Right lobe of liver (tissue), 6 donors: ENCODE measurements around the gene C2CD4C. TPM values are rescaled to one million over a fixed set of nuclear protein-coding genes. Genes with fewer than 3 reads are reported as not detected.

Experiments used
- ATAC-seq, 4 donors: fragments of 200-7000 bp; cut with Tn5 transposase; one replicate each; pipeline ENCODE4 v1.9.1; 2020; ENCODE audit warnings: mild to moderate bottlenecking in 4 of 4, moderate library complexity in 4 of 4
- DNase-seq, 3 donors: peaks; one replicate each; pipeline ENCODE4 v3.0.0-alpha.2; 2020
- H3K27ac ChIP-seq, 3 donors: fragments of 200-600 bp; one replicate each; pipeline ENCODE4 v1.8.0; 2022
- H3K27me3 ChIP-seq, 2 donors: fragments of 200-600 bp; one replicate each; pipeline ENCODE4 v1.8.0; 2022
- H3K36me3 ChIP-seq, 4 donors: fragments of 200-600 bp; sonication (generic) in 1 of 4; one replicate each; pipeline versions ENCODE4 v1.5.1 to v1.8.0; 2017 to 2022; ENCODE audit warnings: control low read depth in 1 of 4
- H3K4me1 ChIP-seq, 4 donors: fragments of 200-600 bp; sonication (generic) in 1 of 4; one replicate each; pipeline versions ENCODE4 v1.5.1 to v1.8.0; 2017 to 2022; ENCODE audit warnings: control low read depth in 1 of 4
- H3K4me3 ChIP-seq, 3 donors: fragments of 200-600 bp; one replicate each; pipeline ENCODE4 v1.8.0; 2022
- H3K9me3 ChIP-seq, 4 donors: fragments of 200-600 bp; sonication (generic) in 1 of 4; one replicate each; pipeline versions ENCODE4 v1.5.1 to v1.8.0; 2017 to 2022; ENCODE audit warnings: control low read depth in 1 of 4
- POLR2A ChIP-seq: fragments of 450-650 bp; IDR thresholded peaks from one replicate; pipeline ENCODE4 v1.6.1; 2017; ENCODE audit warnings: antibody characterized with exemption, mild to moderate bottlenecking
- WGBS: methylation state at CpG from one replicate; pipeline ENCODE4 v1.1.6; 2018; ENCODE audit warnings: low coverage, low lambda C conversion rate; ENCODE audit not compliant: insufficient coverage; ENCODE audit errors: missing lambda C conversion rate; 5-methylcytosine and 5-hydroxymethylcytosine counted together
- intact Hi-C, 2 donors: fragments of 100-400 bp; cut with DNase I; formaldehyde crosslinking; loops; one replicate each; pipeline versions ENCODE4 v1.11.2 to v1.14.1; 2022
- total RNA-seq, 6 experiments: library from RNA; depleted of rRNA in 2 of 6; stranded (reverse); fragments of >200 nt in 2 of 6; fragmentation: NEBNext Ultra II Directional in 3 of 6; extraction: Animal tissue kit (Norgen Biotek cat#: 25700) in 3 of 6; gene quantifications; one replicate each; pipeline versions ENCODE4 v1.1.0 to v1.2.4, GENCODE V29; 2016 to 2023
- TF ChIP-seq, protein P1 (sequence below), 4 donors: fragments of 200-600 bp in 3 of 4; fragments of 450-650 bp in 1 of 4; IDR thresholded peaks; one replicate each; pipeline versions ENCODE4 v1.5.1 to v1.8.0; 2016 to 2022; ENCODE audit warnings: antibody characterized with exemption in 4 of 4, mild to moderate bottlenecking in 2 of 4
- donor health status: DM: no; HTN: yes; CAD: no.
- donor health status: DM: no; HTN: no; CAD: no.
- donor health status: DM: no; HTN: no; CAD: no.
- donor health status: DM: no; HTN: yes; CAD: no.
- donor health status: DM: no; HTN: yes; CAD: no.

C2CD4C gene
- total RNA-seq, 6 experiments from 2014 or later = 0.12 to 2.0 (median 0.44) TPM

GRCh38 chr19:409516-410242 lies 732 bp upstream of the C2CD4C start:
- TF ChIP-seq, protein P1, sequence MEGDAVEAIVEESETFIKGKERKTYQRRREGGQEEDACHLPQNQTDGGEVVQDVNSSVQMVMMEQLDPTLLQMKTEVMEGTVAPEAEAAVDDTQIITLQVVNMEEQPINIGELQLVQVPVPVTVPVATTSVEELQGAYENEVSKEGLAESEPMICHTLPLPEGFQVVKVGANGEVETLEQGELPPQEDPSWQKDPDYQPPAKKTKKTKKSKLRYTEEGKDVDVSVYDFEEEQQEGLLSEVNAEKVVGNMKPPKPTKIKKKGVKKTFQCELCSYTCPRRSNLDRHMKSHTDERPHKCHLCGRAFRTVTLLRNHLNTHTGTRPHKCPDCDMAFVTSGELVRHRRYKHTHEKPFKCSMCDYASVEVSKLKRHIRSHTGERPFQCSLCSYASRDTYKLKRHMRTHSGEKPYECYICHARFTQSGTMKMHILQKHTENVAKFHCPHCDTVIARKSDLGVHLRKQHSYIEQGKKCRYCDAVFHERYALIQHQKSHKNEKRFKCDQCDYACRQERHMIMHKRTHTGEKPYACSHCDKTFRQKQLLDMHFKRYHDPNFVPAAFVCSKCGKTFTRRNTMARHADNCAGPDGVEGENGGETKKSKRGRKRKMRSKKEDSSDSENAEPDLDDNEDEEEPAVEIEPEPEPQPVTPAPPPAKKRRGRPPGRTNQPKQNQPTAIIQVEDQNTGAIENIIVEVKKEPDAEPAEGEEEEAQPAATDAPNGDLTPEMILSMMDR (IDR thresholded peaks at IDR 0.05) = no peak
- TF ChIP-seq POLR2A = no peak
- Histone ChIP-seq H3K36me3 (no peaks in the 10 kb centered on the region), H3K27ac (no peak overlapping the region), H3K4me3 (peak overlapping the region in 2 of 3 donors; percentile 25 to 43), H3K4me1 (peaks cover 0 to 13% (median 0%) of the 10 kb centered on the region in 4 donors), H3K27me3 (peaks cover 0 to 12% of the 10 kb centered on the region in 2 donors), H3K9me3 (no peaks in the 10 kb centered on the region)
- intact Hi-C loops = no loop called here
- WGBS = under 1% methylated on average over 20 of the region's 23 CpGs
- peak; percentile 2 to 31 (median 9) for ATAC-seq
- DNase-seq = peak in 1 of 3 donors; percentile 31

- peak in 2 of 3 donors; percentile 45 to 47 for DNase-seq
- Histone ChIP-seq H3K4me3 (peak overlapping the region; percentile 9 to 43 (median 25)), H3K36me3 (no peaks in the 10 kb centered on the region), H3K9me3 (no peaks in the 10 kb centered on the region), H3K27ac (no peak overlapping the region), H3K4me1 (peaks cover 0 to 13% (median 0%) of the 10 kb centered on the region in 4 donors), H3K27me3 (peaks cover 0 to 12% of the 10 kb centered on the region in 2 donors)
- TF ChIP-seq, protein P1 (IDR thresholded peaks at IDR 0.05) = no peak
- no peak for TF ChIP-seq POLR2A
- ATAC-seq = no peak
- 4% methylated on average over 5 of the region's 30 CpGs for WGBS
- intact Hi-C loops = no loop called here
These were observed 476 bp downstream of the C2CD4C start for GRCh38 chr19:408441-408901.

DNA sequence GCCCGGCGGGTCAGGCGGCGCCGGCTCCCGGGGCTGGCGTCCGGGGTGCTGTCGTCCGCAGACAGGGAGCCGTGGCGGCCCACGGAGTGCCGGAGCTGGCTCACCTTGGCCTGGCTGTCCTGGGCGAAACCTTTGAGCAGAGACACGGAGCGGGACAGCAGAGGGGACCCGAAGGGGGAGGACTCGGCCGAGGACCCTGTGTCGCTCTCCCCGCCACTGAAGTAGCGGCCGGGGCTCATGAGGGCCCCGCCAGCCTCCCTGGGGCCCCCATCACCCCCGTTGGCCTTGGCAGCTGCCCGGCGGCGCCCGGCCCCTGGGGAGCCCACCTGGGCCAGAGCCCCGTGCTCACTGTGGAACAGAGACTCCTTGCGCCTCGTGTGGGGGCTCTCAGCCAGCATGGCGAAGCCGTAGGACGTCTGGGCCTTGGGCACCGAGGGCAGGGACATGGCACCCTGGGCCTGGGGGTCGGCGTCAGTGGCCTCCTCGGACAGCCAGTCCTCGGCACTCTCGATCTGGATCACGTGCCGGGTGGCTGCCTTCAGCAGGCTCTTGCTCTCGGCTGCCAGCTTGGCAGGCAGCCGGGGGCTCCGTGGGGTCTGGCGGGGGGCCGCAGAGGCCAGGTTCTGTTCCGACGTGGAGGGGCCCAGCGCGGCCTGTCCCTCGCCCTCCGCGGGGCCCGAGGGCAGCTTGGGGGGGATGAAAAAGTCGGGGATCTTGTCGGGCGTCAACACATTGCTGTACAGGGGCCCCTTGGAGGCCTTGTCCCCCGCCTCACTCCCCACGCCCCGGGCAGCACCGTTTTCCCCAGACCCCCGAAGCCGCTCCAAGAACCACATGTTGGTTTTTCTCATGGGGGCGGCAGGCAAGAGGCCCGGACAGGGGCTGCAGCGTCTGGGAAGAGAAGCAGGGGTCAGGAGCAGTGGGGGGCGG lies 1.2 kb downstream of the C2CD4C start:
- peaks cover 0 to 12% of the 10 kb centered on the region in 2 donors for H3K27me3 ChIP-seq
- no peak overlapping the region for H3K4me3 ChIP-seq
- intact Hi-C loops = no loop called here
- TF ChIP-seq POLR2A = no peak
- TF ChIP-seq, protein P1 (IDR thresholded peaks at IDR 0.05) = no peak
- peak in 2 of 3 donors; percentile 45 to 52 for DNase-seq
- no peak overlapping the region for H3K27ac ChIP-seq
- H3K4me1 ChIP-seq = peaks cover 0 to 13% (median 0%) of the 10 kb centered on the region in 4 donors
- no peak for ATAC-seq
- WGBS = 53% methylated on average over 3 of the region's 70 CpGs
- no peaks in the 10 kb centered on the region for H3K36me3 ChIP-seq
- H3K9me3 ChIP-seq = no peaks in the 10 kb centered on the region

DNA sequence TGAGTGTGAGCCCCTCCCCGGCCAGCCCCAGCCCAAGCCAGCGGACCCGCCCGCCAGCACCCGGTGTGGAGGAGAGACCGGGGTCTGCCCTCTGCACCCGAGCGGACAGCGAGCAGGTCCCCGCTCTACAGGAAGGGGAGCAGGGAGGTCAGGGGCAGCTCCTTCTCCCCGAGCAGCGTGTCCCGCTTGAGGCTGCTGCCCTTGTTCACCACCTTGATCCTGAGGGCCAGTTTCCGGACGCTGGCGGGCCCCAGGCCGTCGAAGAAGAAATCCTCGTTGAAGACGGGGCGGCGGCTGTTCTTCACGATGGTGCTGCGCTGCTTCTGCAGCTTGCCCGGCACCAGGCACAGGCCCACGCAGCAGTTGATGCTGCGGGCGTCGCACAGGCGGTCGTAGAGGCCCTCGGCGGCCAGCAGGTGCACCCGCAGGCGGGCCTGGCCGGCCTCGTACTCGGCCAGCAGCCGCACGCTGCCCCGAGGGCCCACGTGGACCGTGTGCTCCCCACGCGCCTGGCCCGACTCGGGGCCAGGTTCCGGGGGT lies 1.9 kb downstream of the C2CD4C start:
- Histone ChIP-seq H3K4me3 (no peak overlapping the region), H3K9me3 (no peaks in the 10 kb centered on the region), H3K36me3 (no peaks in the 10 kb centered on the region), H3K4me1 (peaks cover 0 to 13% (median 0%) of the 10 kb centered on the region in 4 donors), H3K27me3 (peaks cover 0 to 12% of the 10 kb centered on the region in 2 donors), H3K27ac (no peak overlapping the region)
- 41% methylated on average over 6 of the region's 48 CpGs for WGBS
- TF ChIP-seq, protein P1 (IDR thresholded peaks at IDR 0.05) = no peak
- no peak for TF ChIP-seq POLR2A
- intact Hi-C loops = no loop called here
- no peak for ATAC-seq
- peak in 2 of 3 donors; percentile 37 to 51 for DNase-seq
